ENCODE data around the gene MAPK4. TPM values are rescaled to one million over a fixed set of nuclear protein-coding genes. Genes with fewer than 3 reads are reported as not detected.
"Not testable (repeated sequence)": the region's sequence is repeated elsewhere in the genome, so short reads cannot be mapped to it uniquely, and the experiment has no call there.

MAPK4 gene
- polyA plus RNA-seq, 1 experiment, result not detected

DNA sequence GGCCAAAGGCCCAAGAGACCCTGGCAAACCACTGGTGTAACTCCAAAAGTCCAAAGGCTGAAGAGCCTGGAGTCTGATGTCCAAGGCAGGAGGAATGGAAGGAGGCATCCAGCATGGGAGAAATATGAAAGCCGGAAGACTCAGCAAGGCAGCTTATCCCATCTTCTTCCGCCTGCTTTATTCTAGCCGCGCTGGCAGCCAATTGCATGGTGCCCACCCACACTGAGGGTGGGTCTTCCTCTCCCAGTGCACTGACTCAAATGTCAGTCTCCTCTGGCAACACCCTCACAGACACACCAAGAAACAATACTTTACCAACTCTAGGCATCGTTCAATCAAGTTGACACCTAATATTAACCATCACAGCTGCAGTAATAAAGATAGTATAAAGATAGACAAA, 34.1 kb downstream of the MAPK4 start:
- H3K27me3 ChIP-seq (ENCODE audit: control insufficient read depth, insufficient read depth, low read length), result no peaks in the 10 kb centered on the region
- ChIA-PET POLR2A (no interaction called here), CTCF (no interaction called here)
- H3K36me3 ChIP-seq (ENCODE audit: control insufficient read depth, insufficient read depth, low read length), result no peaks in the 10 kb centered on the region
- TF ChIP-seq CTCF (IDR thresholded peaks at IDR 0.05; ENCODE audit: insufficient read depth, low read depth, low read length), result no peak
- H3K4me3 ChIP-seq (ENCODE audit: low read depth, low read length), result no peak overlapping the region
- DNase-seq (ENCODE audit: low read depth), result no peak

GRCh38 chr18:50594942-50595341, 35.1 kb downstream of the MAPK4 start:
- Histone ChIP-seq H3K27me3 (ENCODE audit: control insufficient read depth, insufficient read depth, low read length) (no peaks in the 10 kb centered on the region), H3K4me3 (ENCODE audit: low read depth, low read length) (no peak overlapping the region), H3K36me3 (ENCODE audit: control insufficient read depth, insufficient read depth, low read length) (no peaks in the 10 kb centered on the region)
- no peak for DNase-seq (ENCODE audit: low read depth)
- POLR2A ChIA-PET, result no interaction called here
- no peak for TF ChIP-seq CTCF (IDR thresholded peaks at IDR 0.05; ENCODE audit: insufficient read depth, low read depth, low read length)
- CTCF ChIA-PET, result no interaction called here

GRCh38 chr18:50602466-50602865, 42.6 kb downstream of the MAPK4 start:
- POLR2A ChIA-PET, result no interaction called here
- Histone ChIP-seq H3K4me3 (ENCODE audit: low read depth, low read length) (no peak overlapping the region), H3K27me3 (ENCODE audit: control insufficient read depth, insufficient read depth, low read length) (no peaks in the 10 kb centered on the region), H3K36me3 (ENCODE audit: control insufficient read depth, insufficient read depth, low read length) (no peaks in the 10 kb centered on the region)
- CTCF ChIA-PET, result no interaction called here
- DNase-seq (ENCODE audit: low read depth), result no peak
- no peak for TF ChIP-seq CTCF (IDR thresholded peaks at IDR 0.05; ENCODE audit: insufficient read depth, low read depth, low read length)

GRCh38 chr18:50606609-50607008, 46.7 kb downstream of the MAPK4 start:
- Histone ChIP-seq H3K27me3 (ENCODE audit: control insufficient read depth, insufficient read depth, low read length) (no peaks in the 10 kb centered on the region), H3K36me3 (ENCODE audit: control insufficient read depth, insufficient read depth, low read length) (no peaks in the 10 kb centered on the region), H3K4me3 (ENCODE audit: low read depth, low read length) (no peak overlapping the region)
- TF ChIP-seq CTCF (IDR thresholded peaks at IDR 0.05; ENCODE audit: insufficient read depth, low read depth, low read length), result no peak
- ChIA-PET POLR2A (no interaction called here), CTCF (no interaction called here)
- no peak for DNase-seq (ENCODE audit: low read depth)

DNA sequence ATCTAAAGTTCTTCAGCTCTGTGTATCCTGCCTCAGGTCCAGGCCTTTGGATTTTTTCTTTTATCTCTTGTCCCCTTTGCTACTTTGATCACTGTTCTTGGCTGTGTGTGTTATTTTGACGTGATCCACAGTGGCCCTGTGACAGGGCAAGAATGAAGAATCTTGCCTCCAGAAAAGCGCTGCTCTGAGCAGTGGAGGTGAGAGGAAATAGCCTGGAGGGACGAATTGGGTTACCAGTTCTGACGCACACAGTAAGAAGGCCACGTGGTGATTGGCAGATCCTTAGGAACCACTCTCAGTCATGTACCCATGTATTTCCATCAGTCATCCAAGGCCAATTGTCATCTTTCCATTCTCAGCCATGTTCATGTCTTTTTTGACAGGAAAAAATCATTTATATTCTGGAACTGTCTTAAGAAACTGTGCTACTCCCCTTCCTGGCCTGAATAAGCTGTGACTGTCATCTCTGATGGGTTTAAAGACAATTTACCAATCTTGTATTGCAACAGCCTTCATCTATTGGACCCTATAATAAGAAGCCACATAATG, 47.6 kb downstream of the MAPK4 start:
- CTCF ChIA-PET, result no interaction called here
- POLR2A ChIA-PET, result no interaction called here

DNA sequence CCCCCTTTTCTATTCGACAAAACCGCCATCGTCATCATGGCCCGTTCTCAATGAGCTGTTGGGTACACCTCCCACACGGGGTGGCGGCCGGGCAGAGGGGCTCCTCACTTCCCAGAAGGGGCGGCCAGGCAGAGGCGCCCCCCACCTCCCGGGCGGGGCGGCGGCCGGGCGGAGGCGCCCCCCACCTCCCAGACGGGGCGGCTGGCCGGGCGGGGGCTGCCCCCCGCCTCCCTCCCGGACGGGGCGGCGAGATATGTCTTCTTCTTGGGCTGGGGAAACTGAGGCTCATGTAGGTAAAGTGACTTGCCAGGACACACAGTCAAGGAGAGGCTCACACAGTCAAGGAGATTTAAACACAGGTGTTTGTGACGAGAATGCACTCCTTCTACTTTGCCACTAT, 49.3 kb downstream of the MAPK4 start:
- CTCF ChIA-PET; POLR2A ChIA-PET; DNase-seq (ENCODE audit: low read depth); H3K36me3 ChIP-seq (ENCODE audit: control insufficient read depth, insufficient read depth, low read length); H3K27me3 ChIP-seq (ENCODE audit: control insufficient read depth, insufficient read depth, low read length); H3K4me3 ChIP-seq (ENCODE audit: low read depth, low read length): not testable (repeated sequence)

More for the DNA sequence above, 47.6 kb downstream of the MAPK4 start:
- TF ChIP-seq CTCF (IDR thresholded peaks at IDR 0.05; ENCODE audit: insufficient read depth, low read depth, low read length), result no peak
- Histone ChIP-seq H3K27me3 (ENCODE audit: control insufficient read depth, insufficient read depth, low read length) (no peaks in the 10 kb centered on the region), H3K36me3 (ENCODE audit: control insufficient read depth, insufficient read depth, low read length) (no peaks in the 10 kb centered on the region), H3K4me3 (ENCODE audit: low read depth, low read length) (no peak overlapping the region)
- no peak for DNase-seq (ENCODE audit: low read depth)
